ENCODE measurements around the gene PSTPIP1.

DNA sequence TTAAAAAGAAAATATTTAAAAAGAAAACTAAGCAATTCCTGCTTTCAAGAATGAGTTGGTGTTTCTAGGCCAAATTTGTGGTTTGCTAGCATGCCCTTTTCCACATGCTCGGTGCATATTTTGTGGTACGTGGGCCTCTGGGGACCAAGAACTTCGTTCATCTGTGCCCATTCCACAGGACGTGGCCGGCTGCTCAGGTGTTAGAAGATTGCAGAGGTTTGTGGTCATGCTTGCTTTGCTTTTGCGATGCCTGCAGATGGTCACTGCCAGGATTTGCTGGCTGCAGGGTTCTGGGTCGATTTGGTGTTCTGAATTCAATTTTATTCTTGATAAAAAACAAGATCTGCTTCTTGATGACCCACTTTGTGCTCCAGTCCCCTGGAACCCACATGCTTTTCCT, 7.5 kb downstream of the PSTPIP1 start:
- TF ChIP-seq CTCF (IDR thresholded peaks at IDR 0.05), result no peak
- TF ChIP-seq POLR2A (IDR thresholded peaks at IDR 0.05), result no peak

Measured in lower leg skin (tissue), 3 donors.